ENCODE results near the gene NEURL3.
"Not testable (repeated sequence)": the region's sequence is repeated elsewhere in the genome, so short reads cannot be mapped to it uniquely, and the experiment has no call there.

The NEURL3 gene

GRCh38 chr2:96505231-96505889 lies at the start of gene NEURL3:
NEURL3 (minus strand) TSS chr2:96505357; CDS start chr2:96505286, 71 bp downstream.
- no peak for DNase-seq (ENCODE audit: low read depth)
- no peak for TF ChIP-seq CTCF (IDR thresholded peaks at IDR 0.05; ENCODE audit: insufficient read depth, low read depth, low read length, missing control alignments)
- H3K4me3 ChIP-seq (ENCODE audit: low read depth, low read length): no peak within 1 kb of the TSS

GRCh38 chr2:96554293-96555145 lies 49.4 kb upstream of the NEURL3 start:
- DNase-seq (ENCODE audit: low read depth): peak; percentile 83
- no peak overlapping the region for H3K4me3 ChIP-seq (ENCODE audit: low read depth, low read length)
- peak; percentile 96 for TF ChIP-seq CTCF (IDR thresholded peaks at IDR 0.05; ENCODE audit: insufficient read depth, low read depth, low read length, missing control alignments)

GRCh38 chr2:96553957-96554292 lies 48.8 kb upstream of the NEURL3 start:
- not testable (repeated sequence) for H3K4me3 ChIP-seq (ENCODE audit: low read depth, low read length); DNase-seq (ENCODE audit: low read depth)

GRCh38 chr2:96553176-96553956 lies 48.2 kb upstream of the NEURL3 start:
- H3K4me3 ChIP-seq (ENCODE audit: low read depth, low read length): no peak overlapping the region
- TF ChIP-seq CTCF (IDR thresholded peaks at IDR 0.05; ENCODE audit: insufficient read depth, low read depth, low read length, missing control alignments): no peak
- DNase-seq (ENCODE audit: low read depth): no peak

GRCh38 chr2:96552315-96553175 lies 47.4 kb upstream of the NEURL3 start:
- no peak for DNase-seq (ENCODE audit: low read depth)

GRCh38 chr2:96551605-96552314 lies 46.6 kb upstream of the NEURL3 start:
- H3K4me3 ChIP-seq (ENCODE audit: low read depth, low read length): no peak overlapping the region
- no peak for DNase-seq (ENCODE audit: low read depth)
- TF ChIP-seq CTCF (IDR thresholded peaks at IDR 0.05; ENCODE audit: insufficient read depth, low read depth, low read length, missing control alignments): no peak

More at GRCh38 chr2:96552315-96553175, 47.4 kb upstream of the NEURL3 start:
- TF ChIP-seq CTCF (IDR thresholded peaks at IDR 0.05; ENCODE audit: insufficient read depth, low read depth, low read length, missing control alignments): no peak
- H3K4me3 ChIP-seq (ENCODE audit: low read depth, low read length): no peak overlapping the region
